ENCODE data around the gene MYH1.

- TF ChIP-seq, protein P1, sequence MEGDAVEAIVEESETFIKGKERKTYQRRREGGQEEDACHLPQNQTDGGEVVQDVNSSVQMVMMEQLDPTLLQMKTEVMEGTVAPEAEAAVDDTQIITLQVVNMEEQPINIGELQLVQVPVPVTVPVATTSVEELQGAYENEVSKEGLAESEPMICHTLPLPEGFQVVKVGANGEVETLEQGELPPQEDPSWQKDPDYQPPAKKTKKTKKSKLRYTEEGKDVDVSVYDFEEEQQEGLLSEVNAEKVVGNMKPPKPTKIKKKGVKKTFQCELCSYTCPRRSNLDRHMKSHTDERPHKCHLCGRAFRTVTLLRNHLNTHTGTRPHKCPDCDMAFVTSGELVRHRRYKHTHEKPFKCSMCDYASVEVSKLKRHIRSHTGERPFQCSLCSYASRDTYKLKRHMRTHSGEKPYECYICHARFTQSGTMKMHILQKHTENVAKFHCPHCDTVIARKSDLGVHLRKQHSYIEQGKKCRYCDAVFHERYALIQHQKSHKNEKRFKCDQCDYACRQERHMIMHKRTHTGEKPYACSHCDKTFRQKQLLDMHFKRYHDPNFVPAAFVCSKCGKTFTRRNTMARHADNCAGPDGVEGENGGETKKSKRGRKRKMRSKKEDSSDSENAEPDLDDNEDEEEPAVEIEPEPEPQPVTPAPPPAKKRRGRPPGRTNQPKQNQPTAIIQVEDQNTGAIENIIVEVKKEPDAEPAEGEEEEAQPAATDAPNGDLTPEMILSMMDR (IDR thresholded peaks at IDR 0.05) = no peak
- TF ChIP-seq POLR2A (IDR thresholded peaks at IDR 0.05) = no peak
Measured at GRCh38 chr17:10474536-10474935, 43.8 kb downstream of the MYH1 start.

Data from right lobe of liver (tissue), 4 donors.